RWPE1 (cell line): ENCODE results near the gene AHCYL1.

Experiments
- CTCF ChIA-PET: fragments of 350-600 bp; sonication (Branson Sonifier 250); formaldehyde crosslinking; extraction: SDS; loops from one replicate; lab custom pipeline; 2021; lab: Yijun Ruan, JAX
- POLR2A ChIA-PET: fragments of 400-600 bp; formaldehyde crosslinking; extraction: SDS; loops from one replicate; lab custom pipeline; 2020; ENCODE audit warnings: antibody characterized with exemption; ENCODE audit not compliant: low non-redundant PET; lab: Yijun Ruan, JAX
- DNase-seq: peaks from one replicate; pipeline ENCODE4 v3.0.0; 2012; ENCODE audit warnings: low spot score
- H3K27ac ChIP-seq: fragments of 450-650 bp; 2 replicates; pipeline ENCODE4 v1.5.1; 2017
- TF ChIP-seq, protein P1 (sequence below): fragments of 450-650 bp; conservative IDR thresholded peaks from 2 replicates; pipeline ENCODE4 v1.5.1; 2017; ENCODE audit warnings: low read depth, mild to moderate bottlenecking

Gene AHCYL1

DNA sequence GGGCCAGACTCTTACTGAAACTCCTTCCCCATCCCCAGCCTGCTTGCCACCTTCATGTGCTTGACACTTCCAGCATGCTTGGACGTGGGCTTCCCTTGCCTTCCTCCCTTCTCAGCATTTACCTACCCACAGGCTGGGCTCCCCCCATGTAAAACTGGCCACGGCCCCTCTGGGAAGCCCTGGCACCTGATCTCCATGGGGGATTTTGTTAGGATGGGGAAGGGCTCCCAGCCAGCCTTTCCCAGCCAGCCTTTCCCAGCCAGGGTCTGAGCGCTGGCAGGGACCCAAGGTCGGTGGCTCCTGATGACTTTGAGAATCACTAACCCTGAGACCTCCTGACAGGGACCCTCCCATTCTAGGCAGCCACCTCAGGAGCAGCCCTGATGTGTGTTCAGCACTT lies 79.2 kb downstream of the AHCYL1 start:
- ChIA-PET POLR2A (no interaction called here), CTCF (interaction anchor here (0.5 to 2.0 kb wide), 2 partner anchors 10 to 47 kb away, joined by 4 to 7 read pairs; no protein-coding TSS in a partner anchor)
- no peak overlapping the region for H3K27ac ChIP-seq
- TF ChIP-seq, protein P1, sequence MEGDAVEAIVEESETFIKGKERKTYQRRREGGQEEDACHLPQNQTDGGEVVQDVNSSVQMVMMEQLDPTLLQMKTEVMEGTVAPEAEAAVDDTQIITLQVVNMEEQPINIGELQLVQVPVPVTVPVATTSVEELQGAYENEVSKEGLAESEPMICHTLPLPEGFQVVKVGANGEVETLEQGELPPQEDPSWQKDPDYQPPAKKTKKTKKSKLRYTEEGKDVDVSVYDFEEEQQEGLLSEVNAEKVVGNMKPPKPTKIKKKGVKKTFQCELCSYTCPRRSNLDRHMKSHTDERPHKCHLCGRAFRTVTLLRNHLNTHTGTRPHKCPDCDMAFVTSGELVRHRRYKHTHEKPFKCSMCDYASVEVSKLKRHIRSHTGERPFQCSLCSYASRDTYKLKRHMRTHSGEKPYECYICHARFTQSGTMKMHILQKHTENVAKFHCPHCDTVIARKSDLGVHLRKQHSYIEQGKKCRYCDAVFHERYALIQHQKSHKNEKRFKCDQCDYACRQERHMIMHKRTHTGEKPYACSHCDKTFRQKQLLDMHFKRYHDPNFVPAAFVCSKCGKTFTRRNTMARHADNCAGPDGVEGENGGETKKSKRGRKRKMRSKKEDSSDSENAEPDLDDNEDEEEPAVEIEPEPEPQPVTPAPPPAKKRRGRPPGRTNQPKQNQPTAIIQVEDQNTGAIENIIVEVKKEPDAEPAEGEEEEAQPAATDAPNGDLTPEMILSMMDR = no peak
- DNase-seq = no peak

DNA sequence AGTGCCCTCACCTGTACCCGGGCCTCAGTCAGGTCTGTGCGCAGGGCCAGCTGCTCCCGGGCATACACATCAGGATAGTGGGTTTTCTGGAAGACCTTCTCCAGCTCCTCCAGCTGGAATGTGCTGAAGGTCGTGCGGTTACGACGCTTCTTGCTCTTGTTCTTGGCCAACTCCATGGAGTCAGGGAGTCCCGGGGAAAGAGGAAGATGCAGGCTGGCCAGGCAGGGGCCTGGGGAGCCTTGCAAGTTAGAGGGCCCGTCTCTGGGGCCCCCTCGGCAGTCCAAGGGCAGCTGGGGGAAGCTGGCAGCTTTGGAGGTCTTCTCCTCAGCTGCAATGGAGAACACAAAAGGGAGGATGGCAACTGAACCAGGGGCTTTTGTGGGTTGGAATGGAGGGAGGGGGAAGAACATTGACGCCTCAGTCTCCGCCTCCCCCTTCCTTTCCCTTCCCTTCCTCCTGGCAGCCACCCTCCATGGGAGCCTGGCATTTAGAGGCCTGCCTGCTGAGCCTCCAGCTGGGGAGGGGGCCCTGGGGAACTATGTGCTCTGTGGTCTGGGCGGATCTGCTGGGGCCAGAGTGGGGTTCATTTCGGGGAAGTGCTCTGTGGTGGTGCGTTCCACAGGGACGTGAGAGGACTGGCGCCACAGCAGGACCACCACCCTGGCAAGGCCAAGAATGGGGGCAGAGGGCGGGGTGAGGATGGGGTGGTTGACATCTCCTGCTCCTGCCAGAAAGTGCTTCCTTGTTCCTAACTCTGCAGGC lies 80.2 kb downstream of the AHCYL1 start:
- TF ChIP-seq, protein P1 = no peak
- H3K27ac ChIP-seq = no peak overlapping the region
- CTCF ChIA-PET = interaction anchor here (1.2 to 2.4 kb wide), 3 partner anchors 11 to 23 kb away, joined by 5 to 7 read pairs (median 7); no protein-coding TSS in a partner anchor
- POLR2A ChIA-PET = no interaction called here
- DNase-seq = no peak

DNA sequence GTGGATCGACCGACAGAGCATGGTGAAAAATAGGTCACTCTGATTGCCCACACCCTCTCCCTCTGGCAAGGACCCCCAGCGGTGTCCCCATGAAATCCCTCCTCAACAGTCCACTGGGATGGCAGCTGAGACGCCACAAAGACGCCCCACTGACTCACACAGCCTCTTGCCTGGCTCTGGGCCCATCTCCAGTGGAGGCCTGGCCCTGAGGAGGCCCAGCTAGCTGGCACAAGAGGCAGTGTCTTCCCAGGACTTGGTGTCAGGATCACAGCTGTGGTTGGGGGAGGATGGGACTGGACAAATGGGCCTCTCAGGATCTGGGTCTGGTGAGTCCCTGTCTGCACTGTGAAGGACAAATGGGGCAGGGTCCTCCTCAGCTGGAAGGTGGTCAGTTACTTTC lies 81.3 kb downstream of the AHCYL1 start:
- DNase-seq = no peak
- ChIA-PET CTCF (interaction anchor here (0.7 to 2.4 kb wide), 3 partner anchors 12 to 421 kb away, joined by 3 to 7 read pairs (median 5); no protein-coding TSS in a partner anchor), POLR2A (no interaction called here)
- H3K27ac ChIP-seq = no peak overlapping the region
- TF ChIP-seq, protein P1 = no peak

DNA sequence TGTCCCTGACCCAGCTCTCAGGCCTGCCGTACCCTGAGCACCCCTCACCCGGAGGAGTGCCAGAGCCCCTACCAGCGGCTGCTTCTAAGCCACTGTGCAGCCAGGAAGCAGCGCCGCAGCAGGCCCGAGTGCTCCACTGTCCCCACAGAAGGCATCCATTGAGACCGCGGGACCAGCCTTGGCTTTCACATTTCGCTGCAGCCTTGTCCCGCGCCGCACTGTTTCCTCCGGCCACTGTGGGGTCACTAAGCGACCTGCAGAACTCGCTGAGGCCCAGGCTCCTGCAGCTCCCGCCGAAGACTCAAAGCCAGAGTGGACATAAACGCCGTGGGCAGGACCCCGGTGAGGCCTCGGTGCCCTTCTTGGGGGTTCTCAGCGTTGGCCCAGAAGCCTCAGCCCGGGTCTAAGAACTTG lies 82.9 kb downstream of the AHCYL1 start:
- DNase-seq = no peak
- TF ChIP-seq, protein P1 = no peak
- POLR2A ChIA-PET = no interaction called here
- H3K27ac ChIP-seq = no peak overlapping the region
- CTCF ChIA-PET = interaction anchor here (0.6 to 0.7 kb wide), 3 partner anchors 14 to 869 kb away, joined by 3 to 4 read pairs (median 4); no protein-coding TSS in a partner anchor

DNA sequence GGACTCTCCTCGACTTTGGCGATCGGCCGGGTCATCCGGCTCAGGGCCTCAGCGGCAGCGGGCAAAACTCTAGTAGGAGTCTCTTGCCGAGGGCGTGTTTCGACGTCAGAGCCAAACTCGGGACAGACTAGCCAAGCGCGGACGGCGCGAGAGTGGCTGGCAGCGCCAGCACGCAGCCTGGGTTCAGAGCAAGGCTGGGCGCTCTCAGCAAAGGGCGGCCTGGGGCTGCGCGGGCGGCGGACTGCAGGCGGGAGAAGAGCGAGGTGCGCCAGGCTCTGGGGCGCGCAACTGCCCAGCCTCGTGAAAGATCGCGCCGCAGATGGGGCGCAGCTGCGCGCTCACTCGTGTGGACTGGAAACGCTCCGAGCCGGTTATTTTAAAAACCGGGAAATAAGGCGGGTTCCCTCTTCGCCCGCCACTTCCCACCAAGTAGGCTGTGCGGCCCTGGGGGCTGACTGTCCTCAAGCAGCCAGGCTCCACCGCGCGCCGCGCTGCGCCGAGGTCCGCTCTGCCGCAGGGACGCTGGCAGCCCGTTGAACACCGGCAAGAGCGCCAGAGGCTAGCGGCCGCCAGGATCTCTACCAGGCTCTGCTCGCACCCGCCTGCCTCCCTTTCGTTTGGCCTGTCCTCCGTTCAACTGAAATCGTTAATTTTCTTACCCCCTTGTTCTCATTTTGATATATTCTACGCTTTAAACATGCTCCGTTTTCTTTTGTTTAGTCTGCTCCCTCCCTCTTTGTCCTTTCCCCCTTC lies 83.5 kb downstream of the AHCYL1 start:
- POLR2A ChIA-PET = no interaction called here
- H3K27ac ChIP-seq = no peak overlapping the region
- TF ChIP-seq, protein P1 = no peak
- DNase-seq = no peak
- CTCF ChIA-PET = interaction anchor here (0.6 to 1.7 kb wide), 3 partner anchors 8 to 492 kb away, joined by 3 to 5 read pairs (median 3); no protein-coding TSS in a partner anchor
